Ramos (cell line): ENCODE results near the gene ZNF181.

Source experiments
- in situ Hi-C: fragments of 300-500 bp; cut with MboI; formaldehyde crosslinking; loops from one replicate; pipeline ENCODE4 v1.14.3; 2022; ENCODE audit warnings: low sequenced_read_pairs; ENCODE audit not compliant: unreplicated experiment

The ZNF181 gene

GRCh38 chr19:34744896-34745690 is 11.1 kb downstream of the ZNF181 start:
- in situ Hi-C loops, result no loop called here

DNA sequence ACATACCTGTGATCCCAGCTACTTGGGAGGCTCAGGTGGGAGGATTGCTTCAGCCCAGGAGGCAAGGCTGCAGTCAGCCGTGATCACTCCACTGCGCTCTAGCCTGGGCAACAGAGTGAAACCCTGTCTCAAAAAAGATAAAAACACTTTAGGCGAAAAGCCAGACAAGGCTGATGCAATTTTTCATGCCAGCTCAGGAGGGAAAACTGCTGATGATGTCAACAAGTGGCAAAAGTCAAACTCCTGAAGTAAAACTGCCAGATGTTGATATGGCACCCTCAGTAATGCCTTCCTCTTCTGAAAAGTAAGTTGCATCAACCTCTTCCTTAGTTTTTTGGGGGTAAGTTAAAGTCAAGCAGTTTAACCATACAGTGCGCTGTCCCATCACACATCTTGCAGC is 23.4 kb downstream of the ZNF181 start:
- in situ Hi-C loops, result no loop called here

- in situ Hi-C loops, result no loop called here
Observed at GRCh38 chr19:34759218-34759917, 25.3 kb downstream of the ZNF181 start.

GRCh38 chr19:34766386-34766785 is 32.3 kb downstream of the ZNF181 start:
- in situ Hi-C loops, result no loop called here

- in situ Hi-C loops, result no loop called here
Observed at GRCh38 chr19:34767951-34768350, 33.9 kb downstream of the ZNF181 start.

DNA sequence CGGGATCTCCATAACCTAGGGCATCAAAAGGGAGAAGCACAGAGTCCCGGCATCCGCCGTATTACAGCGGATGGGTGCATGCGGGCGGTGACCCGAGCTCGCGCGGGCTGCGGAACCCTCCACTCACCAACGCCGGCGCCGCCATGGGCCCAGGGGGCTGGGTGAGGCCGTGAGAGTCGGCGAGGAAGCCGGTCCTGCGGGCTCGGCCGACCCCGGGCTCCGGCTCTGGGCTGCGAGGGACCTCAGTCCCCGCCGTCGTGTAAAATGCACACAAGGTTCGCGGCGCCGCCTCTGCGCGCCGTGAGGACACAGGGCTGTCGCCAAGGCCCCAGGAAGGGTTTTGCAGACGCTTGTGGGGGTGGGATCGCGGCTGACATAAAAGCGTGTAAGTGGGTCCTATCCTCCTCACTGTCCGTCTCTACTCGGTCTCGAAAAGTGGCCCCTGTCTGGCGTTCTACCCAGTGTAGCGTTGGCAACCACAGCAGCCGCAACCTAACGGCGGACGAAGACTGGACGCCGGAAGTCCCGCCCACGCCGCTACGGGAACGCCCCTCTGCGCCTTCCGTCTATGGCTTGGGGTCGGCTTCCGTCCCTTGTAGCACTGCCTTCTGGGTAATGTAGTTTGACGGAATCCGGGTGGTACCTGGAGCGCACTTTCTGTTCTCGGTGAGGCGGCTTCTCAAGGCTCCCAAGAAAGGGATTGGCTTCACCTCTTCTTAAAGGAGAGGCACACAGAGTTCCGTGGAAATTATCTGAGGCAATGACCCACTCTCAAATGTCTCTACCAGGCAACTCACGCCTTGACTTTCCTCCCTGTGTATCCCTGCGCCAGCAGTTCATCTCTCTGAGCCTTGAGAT is 38.9 kb downstream of the ZNF181 start, which contains the start of gene ZNF599:
ZNF599 (minus strand) TSS at position 519 of the 858 bp plus-strand sequence; CDS start at position 145, 374 bp downstream.
- in situ Hi-C loops, result no loop called here

GRCh38 chr19:34773555-34773864 is 39.5 kb downstream of the ZNF181 start:
- in situ Hi-C loops, result no loop called here

- in situ Hi-C loops, result no loop called here
Observed at GRCh38 chr19:34774857-34775256, 40.8 kb downstream of the ZNF181 start.

DNA sequence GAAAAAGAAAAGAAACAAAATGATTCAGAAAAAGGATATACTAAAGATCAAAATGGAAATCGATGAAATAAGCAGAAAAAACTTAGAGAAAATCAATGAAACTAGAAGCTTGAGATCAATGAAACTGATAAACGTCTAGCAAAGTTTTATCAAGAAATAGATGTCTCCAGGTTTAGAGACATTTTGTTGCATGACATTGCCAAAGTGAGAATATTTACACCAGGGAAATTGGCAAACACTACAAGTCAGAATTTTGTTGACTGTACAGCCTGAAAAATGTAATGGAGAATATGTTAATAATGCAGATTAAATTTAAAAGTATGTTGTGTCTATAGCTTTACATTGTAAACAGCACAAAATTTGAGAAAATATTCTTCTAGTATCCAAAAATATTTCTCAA is 44.3 kb downstream of the ZNF181 start:
- in situ Hi-C loops, result no loop called here

- in situ Hi-C loops, result no loop called here
Observed at GRCh38 chr19:34779652-34780051, 45.6 kb downstream of the ZNF181 start.

DNA sequence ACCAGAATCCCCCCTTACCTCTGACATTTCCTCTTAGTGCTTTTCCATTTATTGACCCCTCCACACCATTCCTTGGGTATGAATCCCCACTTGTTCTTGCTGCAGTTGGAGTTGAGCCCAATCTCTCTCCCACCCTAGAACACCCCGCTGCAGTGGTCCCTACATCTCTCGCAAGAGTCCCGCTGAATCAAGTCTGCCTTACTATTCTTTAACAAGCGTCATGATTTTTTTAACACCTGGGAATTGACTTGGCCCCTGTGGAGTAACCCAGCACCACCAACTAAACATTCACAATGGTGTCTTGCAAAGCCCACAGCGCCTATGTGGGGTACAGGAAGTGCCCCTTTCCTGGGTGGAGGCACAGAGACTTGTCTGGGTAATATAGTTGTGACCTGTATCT is 52.2 kb downstream of the ZNF181 start:
- in situ Hi-C loops, result no loop called here

GRCh38 chr19:34787059-34787824 is 53.2 kb downstream of the ZNF181 start:
- in situ Hi-C loops, result no loop called here

DNA sequence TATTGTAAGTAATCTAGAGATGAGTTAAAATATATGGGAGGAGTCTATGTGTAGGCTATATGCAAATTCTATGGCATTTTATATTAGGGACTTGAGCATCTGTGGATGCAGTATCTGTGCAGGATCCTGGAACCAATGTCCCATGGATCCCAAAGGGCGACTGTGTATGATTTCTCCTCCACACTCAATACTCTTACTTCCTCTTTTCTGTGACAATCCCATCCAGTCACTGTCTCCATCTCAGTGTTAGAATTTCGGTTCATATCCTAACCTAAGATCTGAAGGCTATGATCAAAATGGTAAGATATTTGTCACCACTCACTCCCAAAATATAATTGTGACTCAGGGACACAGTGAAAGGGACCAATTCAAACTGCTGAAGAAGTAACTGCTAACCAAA is 54.0 kb downstream of the ZNF181 start:
- in situ Hi-C loops, result no loop called here

DNA sequence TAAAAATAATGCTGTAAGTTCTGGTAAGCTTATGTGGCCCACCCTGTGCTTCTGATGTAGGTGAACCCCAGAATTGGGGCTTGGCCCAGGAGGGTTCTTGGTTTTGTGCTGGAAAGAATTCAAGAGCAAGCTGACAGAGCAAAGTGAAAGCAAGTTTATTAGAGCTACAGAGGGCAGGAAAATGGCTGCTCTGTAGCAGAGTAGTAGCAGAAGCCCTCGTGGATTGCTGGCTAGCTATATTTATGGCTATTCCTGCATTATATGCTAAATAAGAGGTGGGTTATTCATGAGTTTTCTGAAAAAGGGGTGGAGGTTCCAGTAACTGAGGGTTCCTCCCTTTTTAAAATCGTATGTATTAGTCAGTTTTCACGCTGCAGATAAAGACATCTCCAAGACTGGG is 59.5 kb downstream of the ZNF181 start:
- in situ Hi-C loops, result no loop called here

- in situ Hi-C loops, result no loop called here
Observed at GRCh38 chr19:34794066-34794960, 60.3 kb downstream of the ZNF181 start.
